ENCODE measurements around the gene EPHA1. TPM values are rescaled to one million over a fixed set of nuclear protein-coding genes. Genes with fewer than 3 reads are reported as not detected.
"Not testable (repeated sequence)": the region's sequence is repeated elsewhere in the genome, so short reads cannot be mapped to it uniquely, and the experiment has no call there.

EPHA1 gene
- total RNA-seq, 1 experiment from 2014 or later: 1.2 TPM

GRCh38 chr7:143405173-143406001, 3.3 kb downstream of the EPHA1 start:
- CTCF ChIA-PET: interaction anchor here (0.6 kb wide), 1 partner anchor 12 kb away, joined by 3 read pairs; no protein-coding TSS in a partner anchor
- Histone ChIP-seq H3K27ac (ENCODE audit: low read depth, low read length, poor library complexity, severe bottlenecking) (no peak overlapping the region), H3K4me1 (ENCODE audit: insufficient read depth, low read length, poor library complexity, severe bottlenecking) (peaks cover 34% of the 10 kb centered on the region), H3K27me3 (replicated peaks; ENCODE audit: insufficient read depth, low read depth, low read length, poor library complexity) (no peaks in the 10 kb centered on the region), H3K4me3 (ENCODE audit: low read depth, low read length, poor library complexity, severe bottlenecking) (no peak overlapping the region), H3K9me3 (ENCODE audit: low read depth, low read length, poor library complexity, severe bottlenecking) (no peaks in the 10 kb centered on the region), H3K36me3 (ENCODE audit: insufficient read depth, low read length, poor library complexity, severe bottlenecking) (no peaks in the 10 kb centered on the region)
- TF ChIP-seq EZH2 (IDR thresholded peaks at IDR 0.05; ENCODE audit: borderline replicate concordance, low read depth, low read length, poor library complexity, severe bottlenecking) (no peak), CTCF (conservative IDR thresholded peaks at IDR 0.05; ENCODE audit: low read depth, low read length) (no peak)
- intact Hi-C loops (cut with micrococcal nuclease; ENCODE audit: unreplicated experiment): no loop called here
- no TSS peak for BruUV-seq (replicated peaks)
- POLR2A ChIA-PET (ENCODE audit: low non-redundant PET): interaction anchor here (0.7 kb wide), 1 partner anchor 60 kb away, joined by 5 read pairs; no protein-coding TSS in a partner anchor
- peak; percentile 40 for DNase-seq (ENCODE audit: low spot score)

- peaks cover 23% of the 10 kb centered on the region for H3K4me1 ChIP-seq (ENCODE audit: insufficient read depth, low read length, poor library complexity, severe bottlenecking)
- H3K36me3 ChIP-seq (ENCODE audit: insufficient read depth, low read length, poor library complexity, severe bottlenecking); H3K27ac ChIP-seq (ENCODE audit: low read depth, low read length, poor library complexity, severe bottlenecking); DNase-seq (ENCODE audit: low spot score); H3K27me3 ChIP-seq (replicated peaks; ENCODE audit: insufficient read depth, low read depth, low read length, poor library complexity); H3K9me3 ChIP-seq (ENCODE audit: low read depth, low read length, poor library complexity, severe bottlenecking); BruUV-seq (replicated peaks); POLR2A ChIA-PET (ENCODE audit: low non-redundant PET); intact Hi-C loops (cut with micrococcal nuclease; ENCODE audit: unreplicated experiment); H3K4me3 ChIP-seq (ENCODE audit: low read depth, low read length, poor library complexity, severe bottlenecking): not testable (repeated sequence)
- CTCF ChIA-PET: interaction anchor here (0.7 kb wide), 1 partner anchor 47 kb away, joined by 3 read pairs; no protein-coding TSS in a partner anchor
These were observed 6.4 kb downstream of the EPHA1 start for GRCh38 chr7:143402233-143402632.

GRCh38 chr7:143401265-143401664, 7.4 kb downstream of the EPHA1 start:
- Histone ChIP-seq H3K4me1 (ENCODE audit: insufficient read depth, low read length, poor library complexity, severe bottlenecking) (peaks cover 14% of the 10 kb centered on the region), H3K27ac (ENCODE audit: low read depth, low read length, poor library complexity, severe bottlenecking) (no peak overlapping the region), H3K4me3 (ENCODE audit: low read depth, low read length, poor library complexity, severe bottlenecking) (no peak overlapping the region), H3K9me3 (ENCODE audit: low read depth, low read length, poor library complexity, severe bottlenecking) (no peaks in the 10 kb centered on the region), H3K36me3 (ENCODE audit: insufficient read depth, low read length, poor library complexity, severe bottlenecking) (no peaks in the 10 kb centered on the region), H3K27me3 (replicated peaks; ENCODE audit: insufficient read depth, low read depth, low read length, poor library complexity) (no peaks in the 10 kb centered on the region)
- intact Hi-C loops (cut with micrococcal nuclease; ENCODE audit: unreplicated experiment): no loop called here
- ChIA-PET POLR2A (ENCODE audit: low non-redundant PET) (no interaction called here), CTCF (no interaction called here)
- DNase-seq (ENCODE audit: low spot score): no peak
- no TSS peak for BruUV-seq (replicated peaks)
- TF ChIP-seq CTCF (conservative IDR thresholded peaks at IDR 0.05; ENCODE audit: low read depth, low read length): no peak
- TF ChIP-seq EZH2 (IDR thresholded peaks at IDR 0.05; ENCODE audit: borderline replicate concordance, low read depth, low read length, poor library complexity, severe bottlenecking): no peak

All from A673 (cell line).